Erythroblast (primary cell): ENCODE measurements around the gene FUT3.

Source experiments
- GATA1 ChIP-seq: IDR thresholded peaks from 2 replicates; pipeline ENCODE4 v1.6.1; 2011; ENCODE audit warnings: low read depth, mild to moderate bottlenecking, control low read depth, low read length, moderate library complexity
- POLR2A ChIP-seq: IDR thresholded peaks from 2 replicates; pipeline ENCODE4 v1.6.1; 2011; ENCODE audit warnings: mild to moderate bottlenecking, low read length

- TF ChIP-seq POLR2A: no peak
- no peak for TF ChIP-seq GATA1
Observed at GRCh38 chr19:5825178-5825577, 26.1 kb downstream of the FUT3 start.
